ENCODE data around the gene ICOS.

- TF ChIP-seq, protein P1, sequence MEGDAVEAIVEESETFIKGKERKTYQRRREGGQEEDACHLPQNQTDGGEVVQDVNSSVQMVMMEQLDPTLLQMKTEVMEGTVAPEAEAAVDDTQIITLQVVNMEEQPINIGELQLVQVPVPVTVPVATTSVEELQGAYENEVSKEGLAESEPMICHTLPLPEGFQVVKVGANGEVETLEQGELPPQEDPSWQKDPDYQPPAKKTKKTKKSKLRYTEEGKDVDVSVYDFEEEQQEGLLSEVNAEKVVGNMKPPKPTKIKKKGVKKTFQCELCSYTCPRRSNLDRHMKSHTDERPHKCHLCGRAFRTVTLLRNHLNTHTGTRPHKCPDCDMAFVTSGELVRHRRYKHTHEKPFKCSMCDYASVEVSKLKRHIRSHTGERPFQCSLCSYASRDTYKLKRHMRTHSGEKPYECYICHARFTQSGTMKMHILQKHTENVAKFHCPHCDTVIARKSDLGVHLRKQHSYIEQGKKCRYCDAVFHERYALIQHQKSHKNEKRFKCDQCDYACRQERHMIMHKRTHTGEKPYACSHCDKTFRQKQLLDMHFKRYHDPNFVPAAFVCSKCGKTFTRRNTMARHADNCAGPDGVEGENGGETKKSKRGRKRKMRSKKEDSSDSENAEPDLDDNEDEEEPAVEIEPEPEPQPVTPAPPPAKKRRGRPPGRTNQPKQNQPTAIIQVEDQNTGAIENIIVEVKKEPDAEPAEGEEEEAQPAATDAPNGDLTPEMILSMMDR (conservative IDR thresholded peaks at IDR 0.05; ENCODE audit: low read depth, low read length) = no peak
- no peak for TF ChIP-seq EZH2 (IDR thresholded peaks at IDR 0.05; ENCODE audit: low read length, unreplicated experiment)
- TF ChIP-seq EZH2phosphoT487 (IDR thresholded peaks at IDR 0.05; ENCODE audit: borderline replicate concordance, low read length) = no peak
Measured at GRCh38 chr2:203988500-203989260, 52.1 kb downstream of the ICOS start.

Measured in PC-3 (cell line).